Omental fat pad (tissue), 4 donors: Measurements from ENCODE around the gene PPP2R5D. TPM values are rescaled to one million over a fixed set of nuclear protein-coding genes. Genes with fewer than 3 reads are reported as not detected.

Source experiments
- ATAC-seq: fragments of 150-250 bp; one replicate; pipeline ENCODE4 v1.9.1; 2016; ENCODE audit warnings: mild to moderate bottlenecking, moderate library complexity; ENCODE audit not compliant: low FRiP score
- DNase-seq: peaks from one replicate; pipeline ENCODE4 v3.0.0-alpha.2; 2019; ENCODE audit warnings: low spot score
- CTCF ChIP-seq, 3 donors: fragments of 450-650 bp; IDR thresholded peaks; one replicate each; pipeline ENCODE4 v1.5.1; 2016 to 2017; ENCODE audit warnings: antibody characterized with exemption in 3 of 3, mild to moderate bottlenecking in 3 of 3, moderate library complexity in 2 of 3
- total RNA-seq, 4 donors: library from RNA; depleted of rRNA; stranded (reverse); fragments of >200 nt; gene quantifications; one replicate each; pipeline ENCODE4 v1.1.0, GENCODE V29; 2016

The PPP2R5D gene
- total RNA-seq, 4 donors from 2014 or later: 18.0 to 41.5 (median 37.4) TPM

GRCh38 chr6:42979523-42980177 lies 4.7 kb upstream of the PPP2R5D start:
- TF ChIP-seq CTCF (IDR thresholded peaks at IDR 0.05): no peak
- DNase-seq (no peak), ATAC-seq (no peak)

- DNase-seq (no peak), ATAC-seq (no peak)
- TF ChIP-seq CTCF (IDR thresholded peaks at IDR 0.05): no peak
Measured at GRCh38 chr6:42981836-42982235, 2.5 kb upstream of the PPP2R5D start.

- ATAC-seq: no peak
- DNase-seq: no peak
Measured at GRCh38 chr6:42984924-42985475, 630 bp downstream of the PPP2R5D start.

GRCh38 chr6:42987533-42988451 lies 3.4 kb downstream of the PPP2R5D start:
- DNase-seq (no peak), ATAC-seq (no peak)
- no peak for TF ChIP-seq CTCF (IDR thresholded peaks at IDR 0.05)

More at GRCh38 chr6:42984924-42985475, 630 bp downstream of the PPP2R5D start:
- no peak for TF ChIP-seq CTCF (IDR thresholded peaks at IDR 0.05)

GRCh38 chr6:42988486-42989020 lies 4.2 kb downstream of the PPP2R5D start:
- no peak for DNase-seq
- TF ChIP-seq CTCF (IDR thresholded peaks at IDR 0.05): no peak
- no peak for ATAC-seq

GRCh38 chr6:42989923-42990322 lies 5.6 kb downstream of the PPP2R5D start:
- DNase-seq (no peak), ATAC-seq (no peak)
- TF ChIP-seq CTCF (IDR thresholded peaks at IDR 0.05): no peak
